SK-N-SH (cell line): ENCODE results near the gene CLIC5. TPM values are rescaled to one million over a fixed set of nuclear protein-coding genes. Genes with fewer than 3 reads are reported as not detected.

ENCODE experiments used
- CTCF ChIA-PET: fragments of 300-600, 350-600 bp; formaldehyde crosslinking; extraction: SDS; loops from one replicate; lab custom pipeline; 2021; lab: Yijun Ruan, JAX
- POLR2A ChIA-PET: fragments of 350-600 bp; sonication (Branson Sonifier 250); formaldehyde crosslinking; extraction: SDS; loops from one replicate; lab custom pipeline; 2020; ENCODE audit warnings: antibody characterized with exemption, inconsistent platforms; lab: Yijun Ruan, JAX
- DNase-seq: peaks from one replicate; pipeline ENCODE4 v3.0.0; 2012
- H2AFZ ChIP-seq: fragments of 200-600 bp; sonication (generic); 2 replicates; pipeline ENCODE4 v1.8.1; 2016; ENCODE audit warnings: antibody characterized with exemption, mild to moderate bottlenecking, low read depth
- H3F3A ChIP-seq: fragments of 200-600 bp; sonication (generic); replicated peaks from 2 replicates; pipeline ENCODE3; 2016; ENCODE audit warnings: antibody characterized with exemption, mild to moderate bottlenecking; ENCODE audit not compliant: insufficient read depth
- H3K27ac ChIP-seq, 2 experiments: fragments of 200-500 bp in 1 of 2; fragments of 200-600 bp in 1 of 2; sonication (Bioruptor generic) in 1 of 2; sonication (generic), shearing (Covaris generic) in 1 of 2; 2 replicates each; pipeline versions ENCODE4 v1.5.1 to v1.6.1; 2014 to 2016; ENCODE audit warnings: low read depth in 2 of 2, inconsistent platforms in 1 of 2, low read length in 1 of 2, mild to moderate bottlenecking in 1 of 2, mixed read lengths in 1 of 2
- H3K27me3 ChIP-seq: fragments of 200-600 bp; sonication (generic), shearing (Covaris generic); 2 replicates; pipeline ENCODE4 v1.6.1; 2016; ENCODE audit warnings: mixed run types; ENCODE audit not compliant: insufficient read depth
- H3K36me3 ChIP-seq, 2 experiments: fragments of 200-500 bp in 1 of 2; fragments of 200-600 bp in 1 of 2; sonication (Bioruptor generic) in 1 of 2; sonication (generic) in 1 of 2; replicated peaks in 1 of 2; 2 replicates each; pipeline versions ENCODE3 to v1.5.1; 2014 to 2016; ENCODE audit warnings: low read length in 1 of 2, mild to moderate bottlenecking in 1 of 2; ENCODE audit not compliant: insufficient read depth in 2 of 2, control insufficient read depth in 1 of 2
- H3K4me1 ChIP-seq, 2 experiments: fragments of 200-500 bp in 1 of 2; fragments of 200-600 bp in 1 of 2; sonication (Bioruptor generic) in 1 of 2; sonication (generic), shearing (Covaris generic) in 1 of 2; 2 replicates each; pipeline versions ENCODE4 v1.5.1 to v1.6.1; 2014 to 2016; ENCODE audit warnings: low read depth in 1 of 2, low read length in 1 of 2, mixed run types in 1 of 2; ENCODE audit not compliant: insufficient read depth in 2 of 2, control insufficient read depth in 1 of 2
- H3K4me2 ChIP-seq: fragments of 200-600 bp; sonication (generic), shearing (Covaris generic); 2 replicates; pipeline ENCODE4 v1.6.1; 2017; ENCODE audit warnings: mixed run types
- H3K4me3 ChIP-seq, 2 experiments: fragments of 200-500 bp in 1 of 2; fragments of 200-600 bp in 1 of 2; sonication (Bioruptor generic) in 1 of 2; sonication (generic), shearing (Covaris generic) in 1 of 2; 2 replicates each; pipeline versions ENCODE4 v1.5.1 to v1.8.1; 2014 to 2016; ENCODE audit warnings: low read depth in 2 of 2, inconsistent platforms in 1 of 2, low read length in 1 of 2, mild to moderate bottlenecking in 1 of 2, mixed read lengths in 1 of 2, moderate library complexity in 1 of 2
- H3K79me2 ChIP-seq: fragments of 200-600 bp; sonication (generic); 2 replicates; pipeline ENCODE4 v1.8.1; 2017; ENCODE audit warnings: mild to moderate bottlenecking; ENCODE audit not compliant: insufficient read depth
- H3K9ac ChIP-seq: fragments of 200-600 bp; sonication (generic); 2 replicates; pipeline ENCODE4 v1.6.1; 2017; ENCODE audit warnings: mixed run types
- H3K9me2 ChIP-seq: fragments of 200-600 bp; sonication (generic); 2 replicates; pipeline ENCODE4 v1.6.1; 2017; ENCODE audit warnings: mixed run types
- H3K9me3 ChIP-seq: fragments of 200-600 bp; sonication (generic); 2 replicates; pipeline ENCODE4 v1.6.1; 2017; ENCODE audit warnings: mixed run types, mild to moderate bottlenecking, moderate library complexity
- H4K20me1 ChIP-seq: fragments of 200-600 bp; sonication (generic); 2 replicates; pipeline ENCODE4 v1.6.1; 2017; ENCODE audit warnings: mild to moderate bottlenecking, mixed run types; ENCODE audit not compliant: insufficient read depth
- EP300 ChIP-seq, 2 experiments: IDR thresholded peaks; 2 replicates each; pipeline versions ENCODE4 v1.4.0 to v1.6.1; 2012; ENCODE audit warnings: borderline replicate concordance in 1 of 2, low read depth in 1 of 2, low read length in 1 of 2
- EZH2phosphoT487 ChIP-seq: fragments of 200-600 bp; sonication (generic); IDR thresholded peaks from 2 replicates; pipeline ENCODE4 v1.6.1; 2017; ENCODE audit warnings: low read depth, mixed run types, mild to moderate bottlenecking, antibody characterized with exemption, moderate library complexity, borderline replicate concordance
- FOSL2 ChIP-seq: IDR thresholded peaks from 2 replicates; pipeline ENCODE4 v1.4.0; 2012; ENCODE audit warnings: low read depth, mild to moderate bottlenecking, moderate library complexity, borderline replicate concordance
- FOXJ3 ChIP-seq: sonication (generic); formaldehyde crosslinking; IDR thresholded peaks from 2 replicates; pipeline ENCODE4 v1.5.1; 2020; ENCODE audit warnings: mild to moderate bottlenecking, missing genetic modification reagents
- IRF3 ChIP-seq: fragments of 150-350 bp; IDR thresholded peaks from 2 replicates; pipeline ENCODE4 v1.6.1; 2016; ENCODE audit warnings: mild to moderate bottlenecking, low read depth, low read length
- JUND ChIP-seq: IDR thresholded peaks from 2 replicates; pipeline ENCODE4 v1.4.0; 2012
- MXI1 ChIP-seq: IDR thresholded peaks from 2 replicates; pipeline ENCODE4 v1.6.1; 2012; ENCODE audit warnings: mild to moderate bottlenecking, low read depth, low read length, improper control_type of control experiment
- NRF1 ChIP-seq: IDR thresholded peaks from 2 replicates; pipeline ENCODE4 v1.6.1; 2012; ENCODE audit warnings: low read depth, mild to moderate bottlenecking, low read length
- PBX3 ChIP-seq: IDR thresholded peaks from 2 replicates; pipeline ENCODE4; 2012
- POLR2AphosphoS5 ChIP-seq: IDR thresholded peaks from 2 replicates; pipeline ENCODE4 v1.6.1; 2012; ENCODE audit warnings: low read depth, low read length
- RAD21 ChIP-seq: IDR thresholded peaks from 2 replicates; pipeline ENCODE4 v1.6.1; 2012; ENCODE audit warnings: mild to moderate bottlenecking, low read length
- TAF1 ChIP-seq: IDR thresholded peaks from 2 replicates; pipeline ENCODE4 v1.6.1; 2012; ENCODE audit warnings: low read depth, mild to moderate bottlenecking, low read length, moderate library complexity, borderline replicate concordance
- USF1 ChIP-seq: IDR thresholded peaks from 2 replicates; pipeline ENCODE4 v1.4.0; 2012; ENCODE audit warnings: low read depth, borderline replicate concordance
- USF2 ChIP-seq: fragments of 150-350 bp; IDR thresholded peaks from 2 replicates; pipeline ENCODE4 v1.6.1; 2017; ENCODE audit warnings: antibody characterized with exemption, low read length, low read depth, borderline replicate concordance
- WGBS: methylation state at CpG from one replicate; pipeline ENCODE4 v1.1.6; 2017; ENCODE audit warnings: low lambda C conversion rate; 5-methylcytosine and 5-hydroxymethylcytosine counted together
- polyA plus RNA-seq, 3 experiments: library from polyadenylated mRNA; depleted of rRNA; stranded (reverse); fragments of >200 nt; gene quantifications; 2 replicates each; pipeline ENCODE4 v1.2.3, GENCODE V29; 2012
- TF ChIP-seq, protein P1 (sequence below): IDR thresholded peaks from 2 replicates; pipeline ENCODE4 v1.6.1; 2012; ENCODE audit warnings: mild to moderate bottlenecking, low read depth, low read length, moderate library complexity

CLIC5 gene
- polyA plus RNA-seq, 1 of the 3 experiments (the other 2 are of a cell fraction) = 0.03 TPM

- TF ChIP-seq, protein P1, sequence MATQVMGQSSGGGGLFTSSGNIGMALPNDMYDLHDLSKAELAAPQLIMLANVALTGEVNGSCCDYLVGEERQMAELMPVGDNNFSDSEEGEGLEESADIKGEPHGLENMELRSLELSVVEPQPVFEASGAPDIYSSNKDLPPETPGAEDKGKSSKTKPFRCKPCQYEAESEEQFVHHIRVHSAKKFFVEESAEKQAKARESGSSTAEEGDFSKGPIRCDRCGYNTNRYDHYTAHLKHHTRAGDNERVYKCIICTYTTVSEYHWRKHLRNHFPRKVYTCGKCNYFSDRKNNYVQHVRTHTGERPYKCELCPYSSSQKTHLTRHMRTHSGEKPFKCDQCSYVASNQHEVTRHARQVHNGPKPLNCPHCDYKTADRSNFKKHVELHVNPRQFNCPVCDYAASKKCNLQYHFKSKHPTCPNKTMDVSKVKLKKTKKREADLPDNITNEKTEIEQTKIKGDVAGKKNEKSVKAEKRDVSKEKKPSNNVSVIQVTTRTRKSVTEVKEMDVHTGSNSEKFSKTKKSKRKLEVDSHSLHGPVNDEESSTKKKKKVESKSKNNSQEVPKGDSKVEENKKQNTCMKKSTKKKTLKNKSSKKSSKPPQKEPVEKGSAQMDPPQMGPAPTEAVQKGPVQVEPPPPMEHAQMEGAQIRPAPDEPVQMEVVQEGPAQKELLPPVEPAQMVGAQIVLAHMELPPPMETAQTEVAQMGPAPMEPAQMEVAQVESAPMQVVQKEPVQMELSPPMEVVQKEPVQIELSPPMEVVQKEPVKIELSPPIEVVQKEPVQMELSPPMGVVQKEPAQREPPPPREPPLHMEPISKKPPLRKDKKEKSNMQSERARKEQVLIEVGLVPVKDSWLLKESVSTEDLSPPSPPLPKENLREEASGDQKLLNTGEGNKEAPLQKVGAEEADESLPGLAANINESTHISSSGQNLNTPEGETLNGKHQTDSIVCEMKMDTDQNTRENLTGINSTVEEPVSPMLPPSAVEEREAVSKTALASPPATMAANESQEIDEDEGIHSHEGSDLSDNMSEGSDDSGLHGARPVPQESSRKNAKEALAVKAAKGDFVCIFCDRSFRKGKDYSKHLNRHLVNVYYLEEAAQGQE = no peak
- no peak for TF ChIP-seq RAD21
Observed at GRCh38 chr6:45970326-45970725, 45.3 kb downstream of the CLIC5 start (continued).

DNA sequence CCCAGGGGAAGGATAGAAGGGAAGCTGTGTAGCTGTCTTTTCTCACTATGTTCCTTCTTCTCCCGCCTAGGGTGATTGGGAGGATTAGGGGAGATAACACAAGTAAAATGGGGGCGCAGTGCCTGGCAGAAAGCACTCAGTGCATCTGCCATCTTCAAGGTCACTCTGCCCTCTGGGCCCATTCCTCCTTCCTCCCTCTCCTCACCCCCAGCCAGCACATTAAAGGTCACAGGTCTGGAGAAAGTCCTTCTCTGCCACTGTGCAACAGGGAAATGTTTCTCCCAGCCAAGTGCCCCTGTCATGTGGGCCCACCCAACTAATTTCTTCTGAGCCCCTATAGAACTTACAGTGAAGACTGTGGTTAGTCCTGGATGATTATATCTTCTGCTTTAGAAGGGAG is 45.8 kb downstream of the CLIC5 start:
- TF ChIP-seq EP300 (IDR thresholded peaks at IDR 0.05; ENCODE audit: borderline replicate concordance in 1 of 2, low read depth in 1 of 2, low read length in 1 of 2) = no peak
- TF ChIP-seq FOSL2 = no peak
- TF ChIP-seq USF1 = no peak
- no peak for TF ChIP-seq MXI1
- TF ChIP-seq FOXJ3 = no peak
- no peak for TF ChIP-seq NRF1
- no peak for TF ChIP-seq POLR2AphosphoS5
- no peak for TF ChIP-seq USF2
- no peak for TF ChIP-seq TAF1
- no peak for TF ChIP-seq JUND
- TF ChIP-seq IRF3 = no peak
- TF ChIP-seq PBX3 = no peak
- TF ChIP-seq EZH2phosphoT487 = no peak
- no peak overlapping the region for H3K9ac ChIP-seq
- POLR2A ChIA-PET = no interaction called here
- H4K20me1 ChIP-seq = no peaks in the 10 kb centered on the region
- no peak overlapping the region for H3K4me2 ChIP-seq
- H3K9me3 ChIP-seq = no peaks in the 10 kb centered on the region
- WGBS = 0% methylated on average over 2 of the region's 2 CpGs
- CTCF ChIA-PET = no interaction called here
- H3K4me3 ChIP-seq = no peak overlapping the region
- no peaks in the 10 kb centered on the region for H3F3A ChIP-seq
- H3K36me3 ChIP-seq = no peaks in the 10 kb centered on the region
- H2AFZ ChIP-seq = no peak overlapping the region
- no peaks in the 10 kb centered on the region for H3K9me2 ChIP-seq
- H3K27me3 ChIP-seq = peaks cover 12% of the 10 kb centered on the region; the same call in 1 of the 2 replicates
- no peak overlapping the region for H3K27ac ChIP-seq
- no peak for DNase-seq
- H3K4me1 ChIP-seq = no peaks in the 10 kb centered on the region
- no peaks in the 10 kb centered on the region for H3K79me2 ChIP-seq
